ENCODE results near the gene SAT2. TPM values are rescaled to one million over a fixed set of nuclear protein-coding genes. Genes with fewer than 3 reads are reported as not detected.

The SAT2 gene
- total RNA-seq: 100 to 1,000 TPM in 1 of 4 donors, 10 to 100 TPM in 3; 69.6 to 126 (median 85.0) TPM

DNA sequence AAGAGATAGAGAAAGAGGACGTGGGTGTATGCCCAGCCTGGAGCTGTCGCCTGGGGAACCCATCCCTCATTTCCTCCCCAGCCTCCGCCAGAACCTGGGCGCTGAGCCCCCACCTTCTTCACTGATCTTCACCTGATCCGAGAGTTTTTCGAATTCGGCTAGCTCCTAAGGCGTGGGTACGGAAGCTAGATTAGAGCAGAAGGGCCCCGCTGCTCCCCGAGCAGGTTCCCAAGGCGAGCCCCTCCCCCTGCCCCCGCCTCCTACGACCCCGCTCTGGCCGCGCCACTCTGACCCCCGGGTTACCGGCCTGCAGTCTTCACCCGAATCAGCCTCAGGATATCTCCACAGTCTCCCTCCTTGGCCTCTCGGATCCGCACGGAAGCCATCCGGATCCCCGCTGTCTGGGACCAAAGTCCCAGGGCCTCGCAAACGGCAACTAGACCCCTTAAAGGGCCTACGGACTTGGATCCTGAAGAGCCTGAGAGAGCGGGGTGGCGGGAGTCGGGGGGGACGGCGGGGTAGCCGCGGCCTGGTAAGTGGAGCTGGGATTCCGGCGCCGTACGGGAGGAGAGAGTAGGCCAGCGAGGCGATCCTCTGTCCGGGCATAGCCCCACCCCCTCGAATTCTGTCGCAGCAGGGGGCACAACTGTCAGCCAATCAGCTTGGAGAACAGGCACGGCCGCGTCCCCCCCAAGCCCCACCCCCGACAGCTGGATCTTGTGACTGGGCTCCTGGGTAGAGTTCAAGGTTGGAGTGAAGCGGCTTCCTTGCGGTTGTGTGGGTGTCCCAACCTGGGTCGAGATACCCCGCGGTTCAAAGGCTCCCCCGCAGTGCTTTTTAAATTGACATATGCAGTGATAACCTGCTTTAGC, at the start of gene SAT2:
TSS of gene SAT2 (minus strand) at position 572 of the 872 bp plus-strand sequence. CDS start at position 386, 186 bp downstream.
- TF ChIP-seq, protein P1, sequence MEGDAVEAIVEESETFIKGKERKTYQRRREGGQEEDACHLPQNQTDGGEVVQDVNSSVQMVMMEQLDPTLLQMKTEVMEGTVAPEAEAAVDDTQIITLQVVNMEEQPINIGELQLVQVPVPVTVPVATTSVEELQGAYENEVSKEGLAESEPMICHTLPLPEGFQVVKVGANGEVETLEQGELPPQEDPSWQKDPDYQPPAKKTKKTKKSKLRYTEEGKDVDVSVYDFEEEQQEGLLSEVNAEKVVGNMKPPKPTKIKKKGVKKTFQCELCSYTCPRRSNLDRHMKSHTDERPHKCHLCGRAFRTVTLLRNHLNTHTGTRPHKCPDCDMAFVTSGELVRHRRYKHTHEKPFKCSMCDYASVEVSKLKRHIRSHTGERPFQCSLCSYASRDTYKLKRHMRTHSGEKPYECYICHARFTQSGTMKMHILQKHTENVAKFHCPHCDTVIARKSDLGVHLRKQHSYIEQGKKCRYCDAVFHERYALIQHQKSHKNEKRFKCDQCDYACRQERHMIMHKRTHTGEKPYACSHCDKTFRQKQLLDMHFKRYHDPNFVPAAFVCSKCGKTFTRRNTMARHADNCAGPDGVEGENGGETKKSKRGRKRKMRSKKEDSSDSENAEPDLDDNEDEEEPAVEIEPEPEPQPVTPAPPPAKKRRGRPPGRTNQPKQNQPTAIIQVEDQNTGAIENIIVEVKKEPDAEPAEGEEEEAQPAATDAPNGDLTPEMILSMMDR (IDR thresholded peaks at IDR 0.05; ENCODE audit: low read depth): no peak

DNA sequence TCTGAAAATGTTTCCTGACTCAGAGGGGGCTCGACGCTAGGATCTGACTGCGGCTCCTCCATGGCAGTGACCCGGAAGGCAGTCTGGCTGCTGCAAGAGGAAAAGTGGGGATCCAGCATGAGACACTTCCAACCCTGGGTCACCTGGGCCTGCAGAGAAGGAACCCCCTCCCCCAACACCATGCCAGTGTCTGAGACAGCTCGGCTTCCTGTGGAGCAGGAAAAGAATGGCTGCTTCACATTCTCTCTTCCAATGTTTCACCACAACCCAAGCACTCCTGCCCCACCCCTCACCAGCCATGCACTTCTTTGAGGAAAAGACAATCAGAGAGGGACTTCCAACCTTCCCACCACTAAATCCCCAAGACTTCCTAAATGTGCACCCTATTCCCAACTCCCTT, 48.9 kb upstream of the SAT2 start:
- TF ChIP-seq, protein P1 (IDR thresholded peaks at IDR 0.05; ENCODE audit: low read depth): no peak

DNA sequence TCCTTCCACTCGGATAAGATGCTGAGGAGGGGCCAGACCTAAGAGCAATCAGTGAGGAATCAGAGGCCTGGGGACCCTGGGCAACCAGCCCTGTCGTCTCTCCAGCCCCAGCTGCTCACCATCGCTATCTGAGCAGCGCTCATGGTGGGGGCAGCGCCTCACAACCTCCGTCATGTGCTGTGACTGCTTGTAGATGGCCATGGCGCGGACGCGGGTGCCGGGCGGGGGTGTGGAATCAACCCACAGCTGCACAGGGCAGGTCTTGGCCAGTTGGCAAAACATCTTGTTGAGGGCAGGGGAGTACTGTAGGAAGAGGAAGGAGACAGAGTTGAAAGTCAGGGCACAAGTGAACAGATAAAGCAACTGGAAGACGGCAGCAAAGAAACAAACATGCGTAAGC, 47.3 kb upstream of the SAT2 start:
- TF ChIP-seq, protein P1 (IDR thresholded peaks at IDR 0.05; ENCODE audit: low read depth): no peak

DNA sequence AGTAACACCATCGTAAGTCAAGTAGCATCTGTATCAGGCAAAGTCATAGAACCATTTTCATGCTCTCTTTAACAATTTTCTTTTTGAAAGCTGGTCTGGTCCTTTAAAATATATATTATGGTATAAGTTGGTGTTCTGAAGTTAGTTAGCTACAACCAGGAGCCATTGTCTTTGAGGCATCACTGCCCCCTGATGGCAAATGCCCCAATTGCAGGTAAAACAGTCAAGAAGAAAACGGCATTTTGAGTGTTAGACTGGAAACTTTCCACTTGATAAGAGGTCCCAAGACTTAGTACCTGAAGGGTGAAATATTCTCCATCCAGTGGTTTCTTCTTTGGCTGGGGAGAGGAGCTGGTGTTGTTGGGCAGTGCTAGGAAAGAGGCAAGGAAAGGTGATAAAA, 45.6 kb upstream of the SAT2 start:
- TF ChIP-seq, protein P1 (IDR thresholded peaks at IDR 0.05; ENCODE audit: low read depth): no peak

DNA sequence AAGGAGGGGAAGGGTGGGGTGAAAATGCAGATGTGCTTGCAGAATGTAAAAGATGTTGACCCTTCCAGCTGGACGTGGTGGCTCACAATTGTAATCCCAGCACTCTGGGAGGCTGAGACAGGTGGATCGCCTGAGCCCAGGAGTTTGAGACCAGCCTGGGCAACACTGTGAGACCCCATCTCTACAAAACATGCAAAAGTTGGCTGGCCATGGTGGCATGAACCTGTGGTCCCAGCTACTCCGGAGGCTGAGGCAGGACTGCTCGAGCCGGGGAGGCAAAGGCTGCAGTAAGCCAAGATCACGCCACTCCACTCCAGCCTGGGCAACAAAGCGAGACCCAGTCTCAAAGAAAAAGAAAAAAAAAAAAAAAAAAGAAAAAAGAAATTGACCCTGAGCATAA, 40.9 kb upstream of the SAT2 start:
- TF ChIP-seq, protein P1 (IDR thresholded peaks at IDR 0.05; ENCODE audit: low read depth): no peak

DNA sequence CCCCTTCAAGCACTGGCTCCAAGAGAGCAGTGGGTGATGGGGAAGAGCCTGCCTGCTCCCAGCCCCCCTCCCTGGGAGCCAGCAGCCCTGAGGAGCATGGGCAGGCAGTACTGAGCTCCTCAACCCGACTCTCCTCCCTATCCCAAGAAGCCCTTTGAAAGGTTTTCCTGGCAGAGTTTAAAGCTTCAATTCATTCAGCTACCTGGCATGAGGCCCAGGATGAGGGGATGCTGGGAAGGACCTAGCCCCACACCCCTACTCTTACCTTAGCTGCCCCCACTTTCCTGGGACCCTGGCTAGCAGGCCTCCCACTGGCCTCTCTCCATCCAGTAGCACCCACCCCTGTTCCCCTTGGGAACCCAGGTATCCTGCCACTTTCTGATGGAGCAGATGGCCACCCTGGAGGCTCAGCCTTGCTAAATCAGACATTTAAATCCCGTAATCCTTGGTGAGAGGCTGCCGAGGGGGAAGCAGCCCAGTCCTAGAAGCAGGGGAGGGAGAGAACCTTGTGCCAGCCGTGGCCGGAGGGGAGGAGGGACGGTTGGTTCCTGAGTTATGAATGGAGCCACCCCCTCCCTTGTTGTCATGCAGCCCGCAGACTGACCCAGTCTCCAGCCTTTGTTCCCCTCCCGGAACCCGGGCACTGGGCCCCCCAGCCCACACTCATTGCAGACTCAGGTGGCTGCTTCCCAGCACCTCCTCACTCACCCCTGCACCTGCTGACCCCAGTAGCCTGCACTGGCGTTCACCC, 40.2 kb upstream of the SAT2 start:
- TF ChIP-seq, protein P1 (IDR thresholded peaks at IDR 0.05; ENCODE audit: low read depth): no peak

DNA sequence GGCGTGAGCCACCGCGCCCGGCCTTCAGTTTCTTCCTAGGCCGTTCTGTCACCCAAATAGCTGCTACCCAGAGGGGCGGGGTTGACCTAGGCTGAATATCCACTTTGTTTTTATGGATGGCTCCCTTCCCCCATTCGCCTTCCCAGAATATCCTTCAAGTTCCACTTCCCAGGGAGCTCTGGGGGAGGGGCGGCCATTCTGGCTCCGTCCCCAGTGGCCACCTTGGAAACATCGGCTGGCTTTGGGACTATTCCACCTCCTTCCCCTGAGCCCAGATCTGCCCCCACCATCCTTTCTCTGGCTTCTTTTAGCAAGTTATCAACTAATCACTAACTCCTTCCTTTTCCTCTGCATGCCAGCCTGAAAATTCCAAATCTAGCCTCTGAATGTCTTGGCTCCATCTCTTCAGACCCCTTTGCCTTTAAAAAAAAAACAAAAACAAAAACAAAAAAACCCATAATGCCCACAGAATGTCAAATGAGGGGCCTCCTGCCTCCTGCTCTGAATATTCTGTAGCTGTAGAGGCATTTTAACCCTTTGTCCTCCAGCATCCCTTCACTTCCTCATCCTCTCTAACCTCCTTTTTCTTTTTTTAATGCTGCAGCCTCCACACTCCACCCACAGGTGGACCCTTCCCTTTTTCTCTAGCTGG, 29.5 kb upstream of the SAT2 start:
- TF ChIP-seq, protein P1 (IDR thresholded peaks at IDR 0.05; ENCODE audit: low read depth): no peak
